HG03097 (cell line): ENCODE data around the gene FKTN.

Experiments used
- ATAC-seq: cut with Tn5 transposase; IDR thresholded peaks from one replicate; pipeline ENCODE4 v1.9.1; 2021; ENCODE audit not compliant: unreplicated experiment, low FRiP score

The FKTN gene

GRCh38 chr9:105625088-105625487 lies 67.2 kb downstream of the FKTN start:
- ATAC-seq, result no peak

- ATAC-seq, result no peak
Observed at GRCh38 chr9:105632807-105633206, 74.9 kb downstream of the FKTN start.

- no peak for ATAC-seq
Observed at GRCh38 chr9:105633411-105633810, 75.5 kb downstream of the FKTN start.

GRCh38 chr9:105636331-105636730 lies 78.4 kb downstream of the FKTN start:
- ATAC-seq, result no peak

- no peak for ATAC-seq
Observed at GRCh38 chr9:105637787-105638395, 80.0 kb downstream of the FKTN start.

- ATAC-seq, result no peak
Observed at GRCh38 chr9:105639936-105640335, 82.0 kb downstream of the FKTN start.

GRCh38 chr9:105643795-105644194 lies 85.9 kb downstream of the FKTN start:
- no peak for ATAC-seq

GRCh38 chr9:105646879-105647594 lies 89.1 kb downstream of the FKTN start:
- no peak for ATAC-seq

- ATAC-seq, result no peak
Observed at GRCh38 chr9:105647595-105648349, 89.8 kb downstream of the FKTN start.

- ATAC-seq, result no peak
Observed at GRCh38 chr9:105651806-105652205, 93.9 kb downstream of the FKTN start.

- ATAC-seq, result peak; percentile 68
Observed at GRCh38 chr9:105656131-105656921, 98.4 kb downstream of the FKTN start.

GRCh38 chr9:105658351-105658750 lies 100.4 kb downstream of the FKTN start:
- ATAC-seq, result no peak

- no peak for ATAC-seq
Observed at GRCh38 chr9:105661011-105661410, 103.1 kb downstream of the FKTN start.

- ATAC-seq, result no peak
Observed at GRCh38 chr9:105662184-105663104, 104.5 kb downstream of the FKTN start, which contains the start of gene TAL2. Gene TAL2, plus strand, starts transcription at chr9:105662457. Its CDS starts 40 bp downstream, at chr9:105662497.

- no peak for ATAC-seq
Observed at GRCh38 chr9:105663914-105664313, 106.0 kb downstream of the FKTN start.

GRCh38 chr9:105667867-105668266 lies 109.9 kb downstream of the FKTN start:
- ATAC-seq, result no peak

GRCh38 chr9:105670315-105670714 lies 112.4 kb downstream of the FKTN start:
- ATAC-seq, result no peak

GRCh38 chr9:105670775-105671174 lies 112.8 kb downstream of the FKTN start:
- ATAC-seq, result no peak

- ATAC-seq, result no peak
Observed at GRCh38 chr9:105672711-105673234, 114.8 kb downstream of the FKTN start.
